HG02943 (cell line): Measurements from ENCODE around the gene ADAM23.

Source experiments
- ATAC-seq: cut with Tn5 transposase; IDR thresholded peaks from one replicate; pipeline ENCODE4 v1.9.1; 2021; ENCODE audit warnings: mild to moderate bottlenecking, low read depth, moderate library complexity; ENCODE audit not compliant: unreplicated experiment

ADAM23 gene

DNA sequence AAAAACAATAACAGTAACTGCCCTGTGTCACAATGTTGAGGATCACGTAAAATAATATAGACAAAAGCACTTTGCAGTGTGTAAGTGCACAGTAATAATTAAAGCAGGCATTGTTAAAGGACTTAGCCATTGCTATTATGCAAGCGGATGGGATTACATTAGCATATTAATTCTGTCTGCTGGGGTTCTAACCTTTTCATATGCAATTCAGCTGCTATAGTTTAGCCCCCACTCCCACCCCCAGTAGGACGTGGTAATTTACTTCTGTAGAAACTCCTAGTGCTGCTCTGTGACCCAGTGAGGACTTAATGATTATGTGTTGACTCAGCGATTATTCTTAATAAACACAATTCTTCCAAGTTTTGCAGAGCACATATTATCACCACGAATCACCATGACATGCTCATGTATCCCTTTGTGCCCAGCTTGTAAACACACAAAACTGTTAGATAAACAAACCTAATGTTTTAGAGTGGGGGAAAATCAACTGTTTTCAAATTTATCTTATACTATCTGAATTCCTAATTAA is 5.1 kb upstream of the ADAM23 start:
- no peak for ATAC-seq

DNA sequence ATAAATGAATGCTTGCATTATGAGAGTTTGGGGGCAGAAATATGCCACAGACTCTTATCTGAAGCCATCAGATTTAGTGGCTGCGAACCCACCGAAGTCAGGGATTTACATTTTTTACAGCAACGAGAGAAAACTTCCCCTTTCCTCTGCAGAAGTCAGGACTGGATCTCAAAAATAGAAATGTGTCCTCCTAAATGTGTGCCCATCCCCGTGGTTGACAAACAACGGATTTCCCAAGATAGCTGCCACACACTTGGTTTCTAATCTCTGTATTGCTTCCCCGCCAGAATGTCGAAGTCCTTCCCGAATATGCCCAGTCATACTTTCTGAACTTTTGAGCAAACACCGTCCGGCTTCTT is 879 bp upstream of the ADAM23 start:
- no peak for ATAC-seq

GRCh38 chr2:206443735-206444527 is 599 bp downstream of the ADAM23 start:
- no peak for ATAC-seq

DNA sequence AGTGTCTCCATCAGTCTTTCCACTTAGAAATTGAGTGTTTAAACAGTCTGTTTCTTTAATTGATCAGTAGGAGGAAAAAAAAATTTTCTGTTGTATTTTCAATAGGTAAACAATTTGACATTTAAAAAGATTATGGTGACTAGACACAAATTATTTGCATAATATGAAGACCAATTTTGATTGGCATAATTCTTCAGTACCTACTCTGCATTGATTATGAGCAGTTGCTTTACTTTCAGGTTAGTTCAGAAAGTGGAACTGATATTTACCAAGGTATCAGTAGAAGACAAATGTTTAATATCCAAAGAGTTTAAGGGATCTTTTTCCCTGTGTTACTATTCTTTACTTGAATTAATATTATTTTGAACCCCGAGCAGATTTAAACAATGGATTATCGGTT is 2.6 kb downstream of the ADAM23 start:
- no peak for ATAC-seq

DNA sequence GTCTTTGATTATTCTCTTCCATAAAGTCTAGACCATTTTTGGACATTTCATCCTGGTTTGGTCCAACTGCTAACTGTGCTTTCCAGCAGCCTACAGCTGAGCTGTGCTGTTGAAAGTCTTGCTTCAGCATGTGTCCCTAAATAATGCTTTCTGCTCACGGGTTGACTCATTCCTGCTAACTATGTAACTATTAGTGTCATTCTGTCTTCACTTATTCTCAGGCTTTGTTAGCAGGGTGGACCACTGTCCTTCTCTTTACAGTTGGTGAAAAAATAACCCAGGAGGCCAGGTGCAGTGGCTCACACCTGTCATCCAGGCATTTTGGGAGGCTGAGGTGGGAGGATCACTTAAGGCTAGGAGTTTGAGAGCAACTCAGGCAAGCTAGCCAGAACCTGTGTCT is 8.9 kb downstream of the ADAM23 start:
- no peak for ATAC-seq

DNA sequence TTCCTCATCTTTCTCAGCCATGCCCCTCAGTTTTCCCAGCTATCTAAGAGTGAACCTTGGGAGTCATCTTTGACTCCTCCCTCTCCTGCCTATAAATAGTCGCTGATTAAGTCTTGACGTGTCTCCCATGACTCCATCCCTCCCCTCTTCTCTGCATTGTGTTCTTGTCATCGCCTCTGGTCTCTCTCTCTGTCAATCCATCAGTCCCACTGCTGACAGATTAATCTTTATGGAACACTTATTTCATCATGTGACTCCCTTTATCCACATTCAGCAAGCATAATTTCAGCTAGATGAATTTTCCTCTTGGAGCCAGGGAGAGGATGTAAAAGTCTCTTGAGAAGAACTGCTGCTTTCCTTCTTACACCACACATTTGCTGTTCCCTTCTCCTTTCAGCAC is 9.4 kb downstream of the ADAM23 start:
- no peak for ATAC-seq

DNA sequence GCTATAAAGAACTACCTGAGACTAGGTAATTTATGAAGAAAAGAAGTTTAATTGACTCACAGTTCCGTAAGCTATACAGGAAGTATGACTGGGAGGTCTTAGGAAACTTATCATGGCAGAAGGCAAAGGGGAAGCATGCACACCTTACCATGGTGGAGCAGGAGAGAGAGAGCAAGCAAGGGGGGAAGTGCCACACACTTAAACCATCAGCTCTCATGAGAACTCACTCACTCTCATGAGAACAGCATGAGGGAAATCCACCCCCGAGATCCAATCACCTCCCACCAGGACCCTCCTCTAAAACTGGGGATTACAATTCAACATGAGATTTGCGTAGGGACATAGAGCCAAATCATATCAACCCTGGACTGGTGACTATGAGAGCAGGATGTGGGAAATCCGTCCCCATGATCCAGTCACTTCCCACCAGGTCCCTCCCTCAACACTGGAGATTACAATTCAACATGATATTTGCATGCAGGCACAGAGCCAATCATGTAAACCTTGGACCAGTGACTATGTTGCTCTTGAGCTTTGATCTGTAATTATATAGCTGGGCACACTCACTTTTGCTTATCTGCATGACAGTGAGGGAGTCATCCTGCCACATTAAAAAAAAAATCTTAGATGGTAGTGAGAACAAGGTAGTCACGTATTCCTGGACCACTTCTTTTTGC is 12.9 kb downstream of the ADAM23 start:
- no peak for ATAC-seq

- ATAC-seq, result peak; percentile 74
Measured at GRCh38 chr2:206457188-206457634, 13.9 kb downstream of the ADAM23 start.

- no peak for ATAC-seq
Measured at GRCh38 chr2:206462240-206462854, 19.0 kb downstream of the ADAM23 start.

GRCh38 chr2:206463685-206464084 is 20.4 kb downstream of the ADAM23 start:
- ATAC-seq, result no peak

GRCh38 chr2:206464597-206464996 is 21.3 kb downstream of the ADAM23 start:
- no peak for ATAC-seq

DNA sequence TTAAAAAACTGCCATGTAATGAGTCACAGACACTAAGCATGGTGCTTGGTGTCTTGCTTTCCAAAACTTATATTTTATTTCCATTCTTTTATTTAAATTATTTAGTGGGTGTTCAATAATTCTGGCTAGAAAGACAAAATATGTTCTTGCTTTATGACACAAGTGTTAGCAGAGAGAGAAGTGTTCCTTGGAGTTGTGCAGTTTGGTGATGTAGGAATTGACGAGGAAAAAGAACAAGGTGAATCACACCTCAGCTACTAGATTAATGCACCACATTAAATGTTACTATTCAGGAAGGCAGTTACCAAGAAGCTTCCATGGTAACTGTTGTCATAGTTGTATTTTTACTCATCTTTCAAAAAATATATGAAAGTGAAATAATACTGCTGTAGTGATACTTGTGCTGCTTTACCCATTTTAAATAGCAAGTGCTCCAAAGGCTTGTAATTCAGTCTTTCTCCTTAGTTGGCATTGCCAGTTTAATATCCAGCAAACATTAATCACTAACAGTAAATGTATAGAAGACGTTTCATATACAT is 28.3 kb downstream of the ADAM23 start:
- no peak for ATAC-seq

DNA sequence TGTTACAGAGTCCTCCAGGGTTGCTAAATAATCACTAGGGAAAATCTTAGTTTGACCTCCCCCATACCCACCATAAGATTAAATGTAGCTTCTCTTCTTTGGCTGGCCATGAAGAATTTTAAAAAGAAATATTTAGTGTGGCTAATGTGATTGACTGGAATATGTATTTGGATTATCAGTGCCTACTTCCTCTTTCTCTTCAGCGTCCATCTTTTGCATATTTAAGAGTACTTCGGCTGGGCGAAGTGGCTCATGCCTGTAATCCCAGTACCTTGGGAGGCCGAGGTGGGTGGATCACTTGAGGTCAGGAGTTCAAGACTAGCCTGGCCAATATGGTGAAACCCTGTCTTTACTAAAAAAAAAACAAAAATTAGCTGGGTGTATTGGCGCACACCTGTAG is 28.8 kb downstream of the ADAM23 start:
- ATAC-seq, result no peak

- no peak for ATAC-seq
Measured at GRCh38 chr2:206474099-206474498, 30.8 kb downstream of the ADAM23 start.

GRCh38 chr2:206477296-206477695 is 34.0 kb downstream of the ADAM23 start:
- ATAC-seq, result no peak

DNA sequence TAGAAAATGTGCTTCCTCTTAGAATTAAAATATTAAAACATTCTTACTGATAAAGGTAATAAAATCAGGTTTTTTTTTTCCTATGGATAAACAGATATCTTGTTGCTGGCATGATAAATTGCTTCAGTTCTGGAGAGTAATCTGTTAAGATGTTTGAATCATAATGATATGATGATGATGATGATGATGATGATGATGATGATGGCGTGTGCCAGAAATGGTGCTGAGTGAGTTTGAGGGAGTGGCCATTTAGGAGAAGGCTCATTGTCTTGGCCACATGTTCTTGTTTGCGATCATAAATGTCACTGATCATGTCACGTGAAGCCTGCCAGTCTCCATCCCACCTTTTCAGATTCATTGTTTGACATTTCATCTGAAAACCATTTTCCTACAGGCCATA is 35.0 kb downstream of the ADAM23 start:
- ATAC-seq, result no peak

GRCh38 chr2:206480161-206480560 is 36.8 kb downstream of the ADAM23 start:
- no peak for ATAC-seq

DNA sequence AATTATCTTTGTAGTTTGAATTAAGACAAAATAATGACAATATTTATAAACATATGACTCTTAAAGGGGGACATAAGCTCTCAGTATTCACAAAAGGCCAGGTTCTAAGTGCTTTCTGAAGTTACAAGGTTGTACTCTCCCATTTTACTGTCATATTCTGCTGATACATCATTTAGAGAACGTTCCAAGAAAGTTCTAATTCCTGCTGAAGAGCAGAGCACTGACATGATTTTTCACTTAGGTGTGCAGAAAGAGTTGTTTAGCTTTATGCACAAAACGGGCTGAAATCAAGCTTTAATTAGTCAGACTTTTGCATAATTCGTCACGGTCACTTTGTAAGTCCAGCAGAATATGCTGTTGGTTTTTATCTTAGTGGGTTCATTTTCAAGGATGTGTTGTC is 37.3 kb downstream of the ADAM23 start:
- no peak for ATAC-seq

- no peak for ATAC-seq
Measured at GRCh38 chr2:206481056-206481455, 37.7 kb downstream of the ADAM23 start.

DNA sequence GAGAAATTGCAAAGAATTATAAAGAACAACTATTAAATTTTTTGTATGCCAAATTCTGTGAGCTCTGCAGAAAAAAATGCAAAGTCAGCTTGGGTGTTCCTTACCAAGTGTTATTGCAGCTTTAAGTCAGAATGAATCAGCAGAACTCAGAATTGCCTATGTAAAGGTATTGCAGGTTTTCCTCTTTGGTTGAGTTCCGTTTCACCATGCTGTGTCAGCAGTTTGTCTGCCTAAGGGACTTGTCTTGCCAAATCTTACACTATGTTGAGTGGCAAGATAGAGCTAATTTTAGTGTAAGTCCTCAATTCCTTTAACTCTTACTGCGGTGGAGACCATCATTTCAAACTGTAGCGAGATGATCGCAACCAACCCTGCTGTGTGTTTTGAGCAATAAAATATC is 38.8 kb downstream of the ADAM23 start:
- ATAC-seq, result no peak

DNA sequence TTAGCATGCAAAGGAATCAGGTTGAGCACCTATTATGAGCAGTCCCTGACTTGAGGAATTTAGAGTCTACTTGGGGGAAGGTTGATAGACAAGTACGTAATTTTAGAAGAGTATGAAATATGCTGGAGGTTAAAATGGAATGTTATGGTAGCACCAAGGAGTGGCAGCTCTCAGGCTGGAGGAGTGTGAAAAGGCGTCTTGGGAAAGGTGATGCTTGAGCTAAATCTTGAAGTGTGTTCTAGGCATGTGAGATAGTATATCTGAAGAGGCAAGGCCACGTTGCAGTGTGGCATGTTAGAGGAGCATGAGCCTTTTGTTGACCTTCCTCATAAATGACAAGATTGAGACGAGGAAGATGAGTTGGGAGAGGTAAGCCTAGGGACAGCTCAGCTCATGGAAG is 39.3 kb downstream of the ADAM23 start:
- ATAC-seq, result no peak
